Measurements from ENCODE around the gene CFD. TPM values are rescaled to one million over a fixed set of nuclear protein-coding genes. Genes with fewer than 3 reads are reported as not detected.

The CFD gene
- total and polyA plus RNA-seq, 4 donors = 4.5 to 20.2 (median 13.6) TPM

GRCh38 chr19:873084-873483 lies 13.6 kb downstream of the CFD start:
- no peaks in the 10 kb centered on the region for H3K27me3 ChIP-seq (ENCODE audit: control insufficient read depth in 4 of 4, insufficient read depth in 4 of 4, low read length in 3 of 4)
- no peaks in the 10 kb centered on the region for H3K9me3 ChIP-seq (ENCODE audit: control insufficient read depth in 4 of 4, low read length in 3 of 4)
- H3K27ac ChIP-seq (ENCODE audit: low read depth in 1 of 2, low read length in 2 of 2) = no peak overlapping the region
- 88% methylated on average over 9 of the region's 13 CpGs for WGBS
- no peak overlapping the region for H3K4me3 ChIP-seq (ENCODE audit: low read depth in 1 of 3, low read length in 3 of 3)
- H3K4me1 ChIP-seq (ENCODE audit: control insufficient read depth in 4 of 4, insufficient read depth in 4 of 4, low read length in 3 of 4) = no peaks in the 10 kb centered on the region
- DNase-seq (ENCODE audit: low spot score) = no peak
- H3K36me3 ChIP-seq (ENCODE audit: control insufficient read depth in 4 of 4, insufficient read depth in 3 of 4, low read depth in 1 of 4, low read length in 3 of 4) = peaks cover 7 to 46% (median 11%) of the 10 kb centered on the region in 4 donors
- no peak for TF ChIP-seq HNF4A (conservative IDR thresholded peaks at IDR 0.05)
- TF ChIP-seq NR2F2 (IDR thresholded peaks at IDR 0.05) = no peak
- no peak for TF ChIP-seq TAF1 (conservative IDR thresholded peaks at IDR 0.05)
- TF ChIP-seq SP1 (IDR thresholded peaks at IDR 0.05) = no peak
- no peak for TF ChIP-seq RAD21 (IDR thresholded peaks at IDR 0.05)
- no peak for TF ChIP-seq JUND (IDR thresholded peaks at IDR 0.05)
- no peak for TF ChIP-seq REST (IDR thresholded peaks at IDR 0.05)
- TF ChIP-seq RXRA (IDR thresholded peaks at IDR 0.05) = no peak
- no peak overlapping the region for H3K9ac ChIP-seq (ENCODE audit: low read depth in 1 of 2, low read length in 2 of 2)

GRCh38 chr19:873561-874041 lies 14.1 kb downstream of the CFD start:
- WGBS = 97% methylated on average over 22 of the region's 22 CpGs
- no peak overlapping the region for H3K27ac ChIP-seq (ENCODE audit: low read depth in 1 of 2, low read length in 2 of 2)
- TF ChIP-seq HNF4G (IDR thresholded peaks at IDR 0.05) = no peak
- TF ChIP-seq RXRA (IDR thresholded peaks at IDR 0.05) = no peak
- no peak for TF ChIP-seq RAD21 (IDR thresholded peaks at IDR 0.05)
- no peak for TF ChIP-seq CTCF (IDR thresholded peaks at IDR 0.05; ENCODE audit: low read depth, low read length, missing input control)
- TF ChIP-seq EGR1 (IDR thresholded peaks at IDR 0.05; ENCODE audit: low read depth in 2 of 2) = no peak
- no peak for TF ChIP-seq ATF3 (IDR thresholded peaks at IDR 0.05)
- TF ChIP-seq REST (IDR thresholded peaks at IDR 0.05) = no peak
- TF ChIP-seq TAF1 (conservative IDR thresholded peaks at IDR 0.05) = no peak
- no peak for TF ChIP-seq GABPA (IDR thresholded peaks at IDR 0.05 in 1 of 2, conservative IDR thresholded peaks at IDR 0.05 in 1 of 2)
- no peak for TF ChIP-seq MAX (IDR thresholded peaks at IDR 0.05)
- TF ChIP-seq NR2F2 (IDR thresholded peaks at IDR 0.05) = no peak
- no peak for TF ChIP-seq FOXA1 (IDR thresholded peaks at IDR 0.05)
- TF ChIP-seq FOXA2 (IDR thresholded peaks at IDR 0.05) = no peak
- no peak for TF ChIP-seq JUND (IDR thresholded peaks at IDR 0.05)
- no peak for TF ChIP-seq ZBTB33 (IDR thresholded peaks at IDR 0.05)
- no peak for TF ChIP-seq HNF4A (conservative IDR thresholded peaks at IDR 0.05)
- no peaks in the 10 kb centered on the region for H3K27me3 ChIP-seq (ENCODE audit: control insufficient read depth in 4 of 4, insufficient read depth in 4 of 4, low read length in 3 of 4)
- no peaks in the 10 kb centered on the region for H3K4me1 ChIP-seq (ENCODE audit: control insufficient read depth in 4 of 4, insufficient read depth in 4 of 4, low read length in 3 of 4)
- peaks cover 7 to 41% (median 11%) of the 10 kb centered on the region in 4 donors for H3K36me3 ChIP-seq (ENCODE audit: control insufficient read depth in 4 of 4, insufficient read depth in 3 of 4, low read depth in 1 of 4, low read length in 3 of 4)
- no peaks in the 10 kb centered on the region for H3K9me3 ChIP-seq (ENCODE audit: control insufficient read depth in 4 of 4, low read length in 3 of 4)
- H3K4me3 ChIP-seq (ENCODE audit: low read depth in 1 of 3, low read length in 3 of 3) = no peak overlapping the region
- no peak for DNase-seq (ENCODE audit: low spot score)
- no peak overlapping the region for H3K9ac ChIP-seq (ENCODE audit: low read depth in 1 of 2, low read length in 2 of 2)
